IMR-90 (cell line): Measurements from ENCODE around the gene CASS4. TPM values are rescaled to one million over a fixed set of nuclear protein-coding genes. Genes with fewer than 3 reads are reported as not detected.

Experiments used
- ATAC-seq: fragments of 200-7000 bp; cut with Tn5 transposase; 2 replicates; pipeline ENCODE4 v1.9.1; 2020; ENCODE audit warnings: low read depth, mild to moderate bottlenecking, moderate library complexity
- BruUV-seq: library from RNA; stranded (reverse); fragments of 400-500 nt; replicated peaks from 2 replicates; lab custom pipeline; 2021; lab: Mats Ljungman, UMichigan
- CTCF ChIA-PET: fragments of 300-600 bp; formaldehyde crosslinking; extraction: SDS; loops from one replicate; lab custom pipeline; 2021; ENCODE audit warnings: antibody characterized with exemption; lab: Yijun Ruan, JAX
- POLR2A ChIA-PET: fragments of 300-600 bp; sonication (Branson Sonifier 250); formaldehyde crosslinking; loops from one replicate; lab custom pipeline; 2022; ENCODE audit warnings: antibody characterized with exemption; ENCODE audit not compliant: unreplicated experiment; lab: Charles Lee
- DNase-seq: peaks from one replicate; pipeline ENCODE4 v3.0.0; 2013
- H2AFZ ChIP-seq: replicated peaks from 2 replicates; pipeline ENCODE3; 2013; ENCODE audit warnings: low read length, mild to moderate bottlenecking; ENCODE audit not compliant: poor library complexity
- H2AK5ac ChIP-seq: 2 replicates; pipeline ENCODE4 v1.6.1; 2013; ENCODE audit warnings: low read depth, low read length, inconsistent platforms
- H2AK9ac ChIP-seq: replicated peaks from 2 replicates; pipeline ENCODE3; 2013; ENCODE audit warnings: mild to moderate bottlenecking, low read depth, low read length, moderate library complexity; ENCODE audit not compliant: poor library complexity
- H2BK120ac ChIP-seq: 2 replicates; pipeline ENCODE4 v1.6.1; 2013; ENCODE audit warnings: low read depth, low read length, inconsistent platforms
- H2BK15ac ChIP-seq: 3 replicates; pipeline ENCODE4 v1.6.1; 2013; ENCODE audit warnings: low read depth, low read length, inconsistent platforms
- H2BK20ac ChIP-seq: 2 replicates; pipeline ENCODE4 v1.6.1; 2013; ENCODE audit warnings: low read depth, mild to moderate bottlenecking, inconsistent platforms, low read length, moderate library complexity
- H2BK5ac ChIP-seq: 2 replicates; pipeline ENCODE4 v1.6.1; 2013; ENCODE audit warnings: mild to moderate bottlenecking, low read depth, low read length, inconsistent platforms; ENCODE audit not compliant: poor library complexity, severe bottlenecking
- H3K14ac ChIP-seq: replicated peaks from 2 replicates; pipeline ENCODE4 v1.6.1; 2013; ENCODE audit warnings: low read depth, low read length, inconsistent platforms
- H3K18ac ChIP-seq: 2 replicates; pipeline ENCODE4 v1.6.1; 2013; ENCODE audit warnings: low read depth, low read length, control low read depth
- H3K23ac ChIP-seq: 2 replicates; pipeline ENCODE4 v1.6.1; 2013; ENCODE audit warnings: low read depth, low read length, inconsistent platforms
- H3K27ac ChIP-seq: 2 replicates; pipeline ENCODE4 v1.5.1; 2013; ENCODE audit warnings: mild to moderate bottlenecking, control low read depth, low read length; ENCODE audit not compliant: insufficient read depth
- H3K27me3 ChIP-seq: 2 replicates; pipeline ENCODE4 v1.6.1; 2013; ENCODE audit warnings: low read length; ENCODE audit not compliant: control insufficient read depth, insufficient read depth
- H3K36me3 ChIP-seq: 2 replicates; pipeline ENCODE4 v1.6.1; 2013; ENCODE audit warnings: low read length, mixed read lengths; ENCODE audit not compliant: control insufficient read depth, insufficient read depth
- H3K4ac ChIP-seq: 2 replicates; pipeline ENCODE4 v1.6.1; 2013; ENCODE audit warnings: low read depth, low read length, inconsistent platforms
- H3K4me1 ChIP-seq: 2 replicates; pipeline ENCODE4 v1.6.1; 2013; ENCODE audit warnings: low read length, mixed read lengths; ENCODE audit not compliant: control insufficient read depth, insufficient read depth
- H3K4me2 ChIP-seq: 2 replicates; pipeline ENCODE4 v1.6.1; 2013; ENCODE audit warnings: low read depth, mild to moderate bottlenecking, control low read depth, low read length, moderate library complexity
- H3K4me3 ChIP-seq: 2 replicates; pipeline ENCODE4 v1.5.1; 2013; ENCODE audit warnings: low read depth, mild to moderate bottlenecking, control low read depth, low read length, moderate library complexity; ENCODE audit not compliant: insufficient read depth
- H3K56ac ChIP-seq: 2 replicates; pipeline ENCODE4 v1.6.1; 2013; ENCODE audit warnings: low read length, inconsistent platforms; ENCODE audit not compliant: insufficient read depth; ENCODE audit errors: extremely low read depth
- H3K79me1 ChIP-seq, 2 experiments: 2 replicates each; pipeline ENCODE4 v1.6.1; 2013; ENCODE audit warnings: low read length in 2 of 2, inconsistent platforms in 1 of 2, low read depth in 1 of 2
- H3K9ac ChIP-seq: 2 replicates; pipeline ENCODE4 v1.6.1; 2013; ENCODE audit warnings: low read depth, low read length, control low read depth
- H3K9me1 ChIP-seq: 2 replicates; pipeline ENCODE4 v1.6.1; 2013; ENCODE audit warnings: low read length, inconsistent platforms; ENCODE audit not compliant: insufficient read depth
- H3K9me3 ChIP-seq: 2 replicates; pipeline ENCODE4 v1.6.1; 2013; ENCODE audit warnings: low read length; ENCODE audit not compliant: control insufficient read depth, insufficient read depth
- H4K20me1 ChIP-seq: 2 replicates; pipeline ENCODE4 v1.6.1; 2013; ENCODE audit warnings: low read length, inconsistent platforms; ENCODE audit not compliant: insufficient read depth
- H4K5ac ChIP-seq: 2 replicates; pipeline ENCODE4 v1.6.1; 2013; ENCODE audit warnings: mild to moderate bottlenecking, low read depth, low read length, control low read depth
- H4K8ac ChIP-seq, 2 experiments: 2 replicates each; pipeline ENCODE4 v1.6.1; 2013; ENCODE audit warnings: low read depth in 2 of 2, low read length in 2 of 2, control low read depth in 1 of 2, inconsistent platforms in 1 of 2
- H4K91ac ChIP-seq: 2 replicates; pipeline ENCODE4 v1.6.1; 2013; ENCODE audit warnings: low read depth, low read length, inconsistent platforms; ENCODE audit not compliant: insufficient read depth
- BHLHE40 ChIP-seq: fragments of 150-350 bp; IDR thresholded peaks from 2 replicates; pipeline ENCODE4 v1.6.1; 2016; ENCODE audit warnings: mild to moderate bottlenecking, low read depth, low read length
- MAFK ChIP-seq: IDR thresholded peaks from 2 replicates; pipeline ENCODE4 v1.6.1; 2012; ENCODE audit warnings: low read depth, low read length, improper control_type of control experiment
- MAZ ChIP-seq: IDR thresholded peaks from 2 replicates; pipeline ENCODE4 v1.6.1; 2012; ENCODE audit warnings: low read depth, mild to moderate bottlenecking, low read length, improper control_type of control experiment, moderate library complexity, borderline replicate concordance
- NFE2L2 ChIP-seq: fragments of 150-350 bp; IDR thresholded peaks from 2 replicates; pipeline ENCODE4 v1.6.1; 2016; ENCODE audit warnings: low read depth, mild to moderate bottlenecking, low read length
- SMC3 ChIP-seq: fragments of 150-350 bp; IDR thresholded peaks from 2 replicates; pipeline ENCODE4 v1.6.1; 2016; ENCODE audit warnings: low read depth, mild to moderate bottlenecking, antibody characterized with exemption, low read length, moderate library complexity
- WGBS, 2 experiments: methylation state at CpG; one replicate each; pipeline versions ENCODE4 v1.1.5 to v1.1.7; 2013; ENCODE audit warnings: missing lambda C conversion rate in 2 of 2; ENCODE audit not compliant: insufficient read length in 1 of 2; ENCODE audit errors: extremely low coverage in 2 of 2; 5-methylcytosine and 5-hydroxymethylcytosine counted together
- dilution Hi-C: fragments of 300-500 bp; cut with HindIII; formaldehyde crosslinking; loops from one replicate; pipeline ENCODE4 v1.14.3; 2018; ENCODE audit warnings: low sequenced_read_pairs; ENCODE audit not compliant: unreplicated experiment
- in situ Hi-C: fragments of 300-500 bp; cut with MboI; formaldehyde crosslinking; loops from 3 replicates; pipeline ENCODE4 v1.14.3; 2019; ENCODE audit warnings: low sequenced_read_pairs, inconsistent platforms, mixed read lengths
- intact Hi-C: fragments of 100-400 bp; cut with micrococcal nuclease; formaldehyde crosslinking; loops from 2 replicates; pipeline ENCODE4 v1.10.0; 2022
- polyA plus RNA-seq, 3 experiments: library from polyadenylated mRNA; depleted of rRNA; stranded (reverse); fragments of >200 nt; gene quantifications; 2 replicates each; pipeline ENCODE4 v1.2.3, GENCODE V29; 2012; ENCODE audit warnings: low replicate concordance in 1 of 3
- total RNA-seq: library from RNA; depleted of rRNA; stranded (reverse); fragments of >200 nt; gene quantifications from 2 replicates; pipeline ENCODE4 v1.2.3, GENCODE V29; 2012

The CASS4 gene
- total and polyA plus RNA-seq, 2 of the 4 experiments (the other 2 are of a cell fraction) = 25.8 to 26.5 TPM

DNA sequence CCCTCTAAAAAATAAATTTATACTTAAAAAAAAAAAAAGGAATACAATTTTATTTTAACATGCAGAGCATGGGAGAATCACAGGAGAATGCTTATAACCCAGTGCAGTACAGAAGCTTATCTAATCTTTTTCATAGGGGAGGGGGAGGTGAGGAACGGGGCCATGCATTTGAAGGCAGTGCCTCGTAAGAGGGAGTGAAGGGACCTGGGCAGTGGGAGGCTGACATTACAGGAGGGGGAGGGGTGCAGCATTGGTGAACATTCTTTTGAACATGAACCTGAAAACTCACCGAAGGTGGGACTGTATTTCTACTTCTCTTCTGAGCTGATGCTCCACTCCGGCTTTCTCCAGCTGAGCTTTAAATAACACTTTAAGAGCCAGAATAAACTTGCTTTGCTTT, 29.4 kb upstream of the CASS4 start:
- peaks cover 22% of the 10 kb centered on the region for H3K36me3 ChIP-seq
- 100% methylated on average over 2 of the region's 4 CpGs; no CpG with 5 or more reads in 1 of the 2 experiments for WGBS, 2 experiments
- DNase-seq = no peak
- intact Hi-C loops (no loop called here), in situ Hi-C loops (loop anchor here (25.0 kb wide), 1 partner anchor 980 kb away; the partner anchor contains the start of gene RAE1), dilution Hi-C loops (no loop called here)
- no peak overlapping the region for H3K27ac ChIP-seq
- H2AK5ac ChIP-seq = no peak overlapping the region
- no peak overlapping the region for H2BK120ac ChIP-seq
- H4K5ac ChIP-seq = no peak overlapping the region
- H3K27me3 ChIP-seq = no peaks in the 10 kb centered on the region
- no peaks in the 10 kb centered on the region; the same call in none of the 2 replicates for H4K20me1 ChIP-seq
- peaks cover 8% of the 10 kb centered on the region; the same call in 1 of the 2 replicates for H3K9me1 ChIP-seq
- H3K56ac ChIP-seq = no peak overlapping the region
- no peak overlapping the region for H2BK20ac ChIP-seq
- H3K9ac ChIP-seq = no peak overlapping the region
- H2AFZ ChIP-seq = no peak overlapping the region
- H3K4me2 ChIP-seq = no peak overlapping the region
- no peak for ATAC-seq
- ChIA-PET CTCF (no interaction called here), POLR2A (no interaction called here)
- peaks cover 2% of the 10 kb centered on the region for H3K4me1 ChIP-seq
- H3K4me3 ChIP-seq = no peak overlapping the region
- H3K4ac ChIP-seq = no peak overlapping the region
- H2AK9ac ChIP-seq = no peak overlapping the region
- no peak overlapping the region for H4K91ac ChIP-seq
- H3K79me1 ChIP-seq = peaks cover 45 to 59% of the 10 kb centered on the region in 2 experiments
- H3K14ac ChIP-seq = no peak overlapping the region
- TF ChIP-seq BHLHE40 (no peak), MAFK (no peak), NFE2L2 (no peak), MAZ (no peak), SMC3 (no peak)
- H3K23ac ChIP-seq = no peak overlapping the region
- H3K18ac ChIP-seq = no peak overlapping the region
- no peak overlapping the region for H2BK5ac ChIP-seq
- BruUV-seq = no TSS peak
- no peak overlapping the region for H4K8ac ChIP-seq
- H2BK15ac ChIP-seq = no peak overlapping the region
- no peaks in the 10 kb centered on the region for H3K9me3 ChIP-seq
